ENCODE results near the gene MBNL1.

DNA sequence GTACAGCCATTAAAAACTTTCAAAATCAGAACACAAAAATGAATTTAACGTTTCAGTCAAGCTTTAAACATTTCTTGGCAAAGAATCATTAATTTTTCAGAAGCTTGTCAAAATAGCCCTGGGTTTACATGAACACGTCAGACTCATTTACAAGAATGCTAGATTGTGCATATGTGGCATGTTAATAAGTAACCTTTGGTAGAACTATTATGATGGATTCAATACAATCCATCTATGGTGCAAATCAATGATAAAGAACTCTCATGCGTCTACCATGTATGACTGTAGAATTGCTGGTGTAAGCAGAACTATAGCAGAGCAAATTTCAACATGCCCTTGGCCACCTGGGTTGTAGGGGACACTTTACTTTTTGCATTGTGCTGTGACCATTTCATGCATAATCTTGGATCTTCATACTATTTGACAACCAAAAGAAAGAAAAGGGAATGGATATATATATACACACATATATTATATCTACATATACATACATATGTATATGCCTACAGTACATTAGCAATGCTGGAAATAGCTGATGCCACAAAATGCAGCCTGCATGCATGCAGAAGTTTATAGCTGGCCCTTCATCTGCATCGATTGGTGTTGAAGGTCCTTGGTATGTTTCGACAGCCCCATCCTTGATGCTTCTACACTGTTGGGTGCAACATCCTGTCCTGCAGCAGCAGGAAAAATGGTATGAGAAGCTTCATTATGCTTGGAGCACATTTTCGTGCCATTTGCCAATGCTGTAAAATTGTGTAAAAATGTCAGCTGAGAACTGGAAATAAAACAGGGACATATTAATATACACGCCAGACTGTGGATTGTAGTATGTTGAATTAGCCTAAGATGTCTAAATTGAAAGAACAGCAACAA lies 189.0 kb downstream of the MBNL1 start:
- TF ChIP-seq CTCF (conservative IDR thresholded peaks at IDR 0.05; ENCODE audit: low read length) (no peak), EZH2phosphoT487 (IDR thresholded peaks at IDR 0.05; ENCODE audit: borderline replicate concordance, low read depth, low read length) (no peak)
